ENCODE measurements around the gene SUFU. TPM values are rescaled to one million over a fixed set of nuclear protein-coding genes. Genes with fewer than 3 reads are reported as not detected.

SUFU gene
- total RNA-seq, 1 experiment from 2014 or later: 13.1 TPM

DNA sequence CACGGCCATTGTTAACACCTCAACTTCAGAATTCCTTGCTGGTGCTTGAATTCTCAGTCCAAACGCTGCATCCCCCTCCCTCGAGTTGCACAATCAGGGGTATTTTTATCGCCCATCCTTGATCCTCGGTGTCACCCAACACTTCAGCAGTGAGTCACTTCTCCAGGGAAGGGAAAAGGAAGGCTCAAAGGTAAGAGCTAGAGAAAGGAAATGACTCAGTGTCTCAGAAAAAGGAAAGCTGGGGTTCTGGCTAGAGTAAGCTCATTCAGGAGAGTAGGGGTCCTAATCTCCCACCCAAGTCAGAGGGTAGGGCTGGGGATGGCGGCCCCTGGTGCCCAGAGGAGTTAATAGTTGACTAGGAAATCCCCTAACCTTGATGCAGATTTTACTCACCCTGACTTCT, 100.7 kb downstream of the SUFU start:
- CTCF ChIA-PET: interaction anchor here (0.7 to 1.9 kb wide), 3 partner anchors 9 to 21 kb away, joined by 3 to 7 read pairs (median 4); no protein-coding TSS in a partner anchor
- Mint-ChIP-seq H3K4me3 (no peak overlapping the region), H3K27ac (0 out of 2 replicates have a peak overlapping the region, but pooled peaks have one; percentile 50), H3K36me3 (no peaks in the 10 kb centered on the region), H3K4me1 (no peaks in the 10 kb centered on the region), H3K9me3 (no peaks in the 10 kb centered on the region), H3K27me3 (ENCODE audit: low read depth) (no peaks in the 10 kb centered on the region)
- POLR2A ChIA-PET: no interaction called here
- DNase-seq (ENCODE audit: low spot score) (no peak), ATAC-seq (no peak)
- no peak for TF ChIP-seq IRF2 (CRISPR knock-in tag; IDR thresholded peaks at IDR 0.05; ENCODE audit: borderline replicate concordance, low read depth)
- TF ChIP-seq, protein P1, sequence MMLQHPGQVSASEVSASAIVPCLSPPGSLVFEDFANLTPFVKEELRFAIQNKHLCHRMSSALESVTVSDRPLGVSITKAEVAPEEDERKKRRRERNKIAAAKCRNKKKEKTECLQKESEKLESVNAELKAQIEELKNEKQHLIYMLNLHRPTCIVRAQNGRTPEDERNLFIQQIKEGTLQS (CRISPR knock-in tag; conservative IDR thresholded peaks at IDR 0.05): no peak
- TF ChIP-seq, protein P2, sequence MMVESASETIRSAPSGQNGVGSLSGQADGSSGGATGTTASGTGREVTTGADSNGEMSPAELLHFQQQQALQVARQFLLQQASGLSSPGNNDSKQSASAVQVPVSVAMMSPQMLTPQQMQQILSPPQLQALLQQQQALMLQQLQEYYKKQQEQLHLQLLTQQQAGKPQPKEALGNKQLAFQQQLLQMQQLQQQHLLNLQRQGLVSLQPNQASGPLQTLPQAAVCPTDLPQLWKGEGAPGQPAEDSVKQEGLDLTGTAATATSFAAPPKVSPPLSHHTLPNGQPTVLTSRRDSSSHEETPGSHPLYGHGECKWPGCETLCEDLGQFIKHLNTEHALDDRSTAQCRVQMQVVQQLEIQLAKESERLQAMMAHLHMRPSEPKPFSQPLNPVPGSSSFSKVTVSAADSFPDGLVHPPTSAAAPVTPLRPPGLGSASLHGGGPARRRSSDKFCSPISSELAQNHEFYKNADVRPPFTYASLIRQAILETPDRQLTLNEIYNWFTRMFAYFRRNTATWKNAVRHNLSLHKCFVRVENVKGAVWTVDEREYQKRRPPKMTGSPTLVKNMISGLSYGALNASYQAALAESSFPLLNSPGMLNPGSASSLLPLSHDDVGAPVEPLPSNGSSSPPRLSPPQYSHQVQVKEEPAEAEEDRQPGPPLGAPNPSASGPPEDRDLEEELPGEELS (CRISPR knock-in tag; IDR thresholded peaks at IDR 0.05): no peak
- TF ChIP-seq, protein P3, sequence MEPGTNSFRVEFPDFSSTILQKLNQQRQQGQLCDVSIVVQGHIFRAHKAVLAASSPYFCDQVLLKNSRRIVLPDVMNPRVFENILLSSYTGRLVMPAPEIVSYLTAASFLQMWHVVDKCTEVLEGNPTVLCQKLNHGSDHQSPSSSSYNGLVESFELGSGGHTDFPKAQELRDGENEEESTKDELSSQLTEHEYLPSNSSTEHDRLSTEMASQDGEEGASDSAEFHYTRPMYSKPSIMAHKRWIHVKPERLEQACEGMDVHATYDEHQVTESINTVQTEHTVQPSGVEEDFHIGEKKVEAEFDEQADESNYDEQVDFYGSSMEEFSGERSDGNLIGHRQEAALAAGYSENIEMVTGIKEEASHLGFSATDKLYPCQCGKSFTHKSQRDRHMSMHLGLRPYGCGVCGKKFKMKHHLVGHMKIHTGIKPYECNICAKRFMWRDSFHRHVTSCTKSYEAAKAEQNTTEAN (CRISPR knock-in tag; IDR thresholded peaks at IDR 0.05): no peak
- no peak for TF ChIP-seq JUN (CRISPR knock-in tag; IDR thresholded peaks at IDR 0.05)
- no peak for TF ChIP-seq ZNF317 (CRISPR knock-in tag; IDR thresholded peaks at IDR 0.05; ENCODE audit: borderline replicate concordance, low read depth)
- TF ChIP-seq, protein P4, sequence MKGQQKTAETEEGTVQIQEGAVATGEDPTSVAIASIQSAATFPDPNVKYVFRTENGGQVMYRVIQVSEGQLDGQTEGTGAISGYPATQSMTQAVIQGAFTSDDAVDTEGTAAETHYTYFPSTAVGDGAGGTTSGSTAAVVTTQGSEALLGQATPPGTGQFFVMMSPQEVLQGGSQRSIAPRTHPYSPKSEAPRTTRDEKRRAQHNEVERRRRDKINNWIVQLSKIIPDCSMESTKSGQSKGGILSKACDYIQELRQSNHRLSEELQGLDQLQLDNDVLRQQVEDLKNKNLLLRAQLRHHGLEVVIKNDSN (CRISPR knock-in tag; IDR thresholded peaks at IDR 0.05): no peak
- TF ChIP-seq ESRRA (CRISPR knock-in tag; IDR thresholded peaks at IDR 0.05; ENCODE audit: borderline replicate concordance): no peak
- TF ChIP-seq, protein P5, sequence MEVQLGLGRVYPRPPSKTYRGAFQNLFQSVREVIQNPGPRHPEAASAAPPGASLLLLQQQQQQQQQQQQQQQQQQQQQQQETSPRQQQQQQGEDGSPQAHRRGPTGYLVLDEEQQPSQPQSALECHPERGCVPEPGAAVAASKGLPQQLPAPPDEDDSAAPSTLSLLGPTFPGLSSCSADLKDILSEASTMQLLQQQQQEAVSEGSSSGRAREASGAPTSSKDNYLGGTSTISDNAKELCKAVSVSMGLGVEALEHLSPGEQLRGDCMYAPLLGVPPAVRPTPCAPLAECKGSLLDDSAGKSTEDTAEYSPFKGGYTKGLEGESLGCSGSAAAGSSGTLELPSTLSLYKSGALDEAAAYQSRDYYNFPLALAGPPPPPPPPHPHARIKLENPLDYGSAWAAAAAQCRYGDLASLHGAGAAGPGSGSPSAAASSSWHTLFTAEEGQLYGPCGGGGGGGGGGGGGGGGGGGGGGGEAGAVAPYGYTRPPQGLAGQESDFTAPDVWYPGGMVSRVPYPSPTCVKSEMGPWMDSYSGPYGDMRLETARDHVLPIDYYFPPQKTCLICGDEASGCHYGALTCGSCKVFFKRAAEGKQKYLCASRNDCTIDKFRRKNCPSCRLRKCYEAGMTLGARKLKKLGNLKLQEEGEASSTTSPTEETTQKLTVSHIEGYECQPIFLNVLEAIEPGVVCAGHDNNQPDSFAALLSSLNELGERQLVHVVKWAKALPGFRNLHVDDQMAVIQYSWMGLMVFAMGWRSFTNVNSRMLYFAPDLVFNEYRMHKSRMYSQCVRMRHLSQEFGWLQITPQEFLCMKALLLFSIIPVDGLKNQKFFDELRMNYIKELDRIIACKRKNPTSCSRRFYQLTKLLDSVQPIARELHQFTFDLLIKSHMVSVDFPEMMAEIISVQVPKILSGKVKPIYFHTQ (CRISPR knock-in tag; IDR thresholded peaks at IDR 0.05): no peak
- no peak for TF ChIP-seq TEAD1 (CRISPR knock-in tag; IDR thresholded peaks at IDR 0.05)
- no peak for TF ChIP-seq NFE2L1 (CRISPR knock-in tag; IDR thresholded peaks at IDR 0.05)
- no peak for TF ChIP-seq ATF1 (CRISPR knock-in tag; IDR thresholded peaks at IDR 0.05)
- TF ChIP-seq, protein P6, sequence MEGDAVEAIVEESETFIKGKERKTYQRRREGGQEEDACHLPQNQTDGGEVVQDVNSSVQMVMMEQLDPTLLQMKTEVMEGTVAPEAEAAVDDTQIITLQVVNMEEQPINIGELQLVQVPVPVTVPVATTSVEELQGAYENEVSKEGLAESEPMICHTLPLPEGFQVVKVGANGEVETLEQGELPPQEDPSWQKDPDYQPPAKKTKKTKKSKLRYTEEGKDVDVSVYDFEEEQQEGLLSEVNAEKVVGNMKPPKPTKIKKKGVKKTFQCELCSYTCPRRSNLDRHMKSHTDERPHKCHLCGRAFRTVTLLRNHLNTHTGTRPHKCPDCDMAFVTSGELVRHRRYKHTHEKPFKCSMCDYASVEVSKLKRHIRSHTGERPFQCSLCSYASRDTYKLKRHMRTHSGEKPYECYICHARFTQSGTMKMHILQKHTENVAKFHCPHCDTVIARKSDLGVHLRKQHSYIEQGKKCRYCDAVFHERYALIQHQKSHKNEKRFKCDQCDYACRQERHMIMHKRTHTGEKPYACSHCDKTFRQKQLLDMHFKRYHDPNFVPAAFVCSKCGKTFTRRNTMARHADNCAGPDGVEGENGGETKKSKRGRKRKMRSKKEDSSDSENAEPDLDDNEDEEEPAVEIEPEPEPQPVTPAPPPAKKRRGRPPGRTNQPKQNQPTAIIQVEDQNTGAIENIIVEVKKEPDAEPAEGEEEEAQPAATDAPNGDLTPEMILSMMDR (IDR thresholded peaks at IDR 0.05): no peak
- TF ChIP-seq ZNF396 (CRISPR knock-in tag; IDR thresholded peaks at IDR 0.05; ENCODE audit: borderline replicate concordance): no peak
- TF ChIP-seq NFYB (CRISPR knock-in tag; conservative IDR thresholded peaks at IDR 0.05; ENCODE audit: low read depth): no peak
- TF ChIP-seq, protein P7, sequence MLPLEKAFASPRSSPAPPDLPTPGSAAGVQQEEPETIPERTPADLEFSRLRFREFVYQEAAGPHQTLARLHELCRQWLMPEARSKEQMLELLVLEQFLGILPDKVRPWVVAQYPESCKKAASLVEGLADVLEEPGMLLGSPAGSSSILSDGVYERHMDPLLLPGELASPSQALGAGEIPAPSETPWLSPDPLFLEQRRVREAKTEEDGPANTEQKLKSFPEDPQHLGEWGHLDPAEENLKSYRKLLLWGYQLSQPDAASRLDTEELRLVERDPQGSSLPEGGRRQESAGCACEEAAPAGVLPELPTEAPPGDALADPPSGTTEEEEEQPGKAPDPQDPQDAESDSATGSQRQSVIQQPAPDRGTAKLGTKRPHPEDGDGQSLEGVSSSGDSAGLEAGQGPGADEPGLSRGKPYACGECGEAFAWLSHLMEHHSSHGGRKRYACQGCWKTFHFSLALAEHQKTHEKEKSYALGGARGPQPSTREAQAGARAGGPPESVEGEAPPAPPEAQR (CRISPR knock-in tag; IDR thresholded peaks at IDR 0.05): no peak
- TF ChIP-seq, protein P8, sequence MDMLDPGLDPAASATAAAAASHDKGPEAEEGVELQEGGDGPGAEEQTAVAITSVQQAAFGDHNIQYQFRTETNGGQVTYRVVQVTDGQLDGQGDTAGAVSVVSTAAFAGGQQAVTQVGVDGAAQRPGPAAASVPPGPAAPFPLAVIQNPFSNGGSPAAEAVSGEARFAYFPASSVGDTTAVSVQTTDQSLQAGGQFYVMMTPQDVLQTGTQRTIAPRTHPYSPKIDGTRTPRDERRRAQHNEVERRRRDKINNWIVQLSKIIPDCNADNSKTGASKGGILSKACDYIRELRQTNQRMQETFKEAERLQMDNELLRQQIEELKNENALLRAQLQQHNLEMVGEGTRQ (CRISPR knock-in tag; IDR thresholded peaks at IDR 0.05): no peak
- no peak for TF ChIP-seq FOXK1 (CRISPR knock-in tag; IDR thresholded peaks at IDR 0.05)
